Stimulated activated CD8-positive, alpha-beta memory T cell treated with anti-CD3 and anti-CD28 coated beads, Interleukin-4, amount 100 ng/mL, for 1 hour (primary cell): ENCODE results near the gene ZIK1.

Experiments
- DNase-seq, 2 donors: peaks; one replicate each; pipeline ENCODE4 v3.0.0-alpha.2; 2020; ENCODE audit warnings: low read depth in 2 of 2, low spot score in 1 of 2

ZIK1 gene

GRCh38 chr19:57583521-57584416 lies at the start of gene ZIK1:
ZIK1 (plus strand) TSS chr19:57584145; CDS start chr19:57584357, 212 bp downstream.
- peak; percentile 69 to 78 for DNase-seq

- DNase-seq = no peak
These were observed 45.9 kb upstream of the ZIK1 start for GRCh38 chr19:57537953-57538547.

DNA sequence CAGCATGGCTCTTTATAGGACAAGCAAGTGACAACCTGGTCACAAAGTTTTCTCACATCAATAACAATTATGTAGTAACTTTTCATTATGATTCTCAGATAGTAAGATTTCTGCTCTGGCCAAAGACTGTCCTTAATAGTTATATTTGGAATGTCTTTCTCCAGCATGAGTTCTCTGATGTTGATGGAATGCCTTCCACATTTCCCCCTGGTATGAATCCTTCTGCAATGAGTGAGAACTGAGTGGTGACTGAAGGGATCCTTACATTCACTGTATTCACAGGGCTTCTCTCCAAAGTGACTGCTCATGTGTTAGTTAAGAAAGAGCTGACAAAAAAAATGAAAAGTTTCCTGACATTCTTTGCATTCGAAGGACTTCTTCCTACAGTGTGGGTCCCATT lies 37.4 kb upstream of the ZIK1 start:
- DNase-seq = no peak

GRCh38 chr19:57552432-57552831 lies 31.5 kb upstream of the ZIK1 start:
- no peak for DNase-seq

- no peak for DNase-seq
These were observed 26.3 kb upstream of the ZIK1 start for GRCh38 chr19:57557659-57558058.

DNA sequence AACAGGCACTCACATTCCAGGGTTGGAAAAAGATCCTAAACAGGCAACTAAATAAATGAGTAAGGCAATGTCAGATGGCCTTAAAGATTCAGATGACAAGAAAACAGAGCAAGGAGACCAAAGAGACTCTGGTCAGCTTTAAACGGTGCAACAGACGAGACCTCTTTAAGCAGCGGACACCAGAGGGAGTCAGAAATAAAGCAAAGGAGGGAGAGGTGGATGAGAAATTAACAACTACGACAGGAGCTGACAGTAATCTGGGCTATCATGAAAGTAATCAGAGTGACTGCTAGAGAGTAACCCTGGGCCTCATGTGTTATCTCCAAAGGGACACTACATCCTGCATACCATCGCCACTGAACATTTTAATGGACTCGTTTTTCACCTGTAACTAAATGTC lies 25.4 kb upstream of the ZIK1 start:
- DNase-seq = no peak

DNA sequence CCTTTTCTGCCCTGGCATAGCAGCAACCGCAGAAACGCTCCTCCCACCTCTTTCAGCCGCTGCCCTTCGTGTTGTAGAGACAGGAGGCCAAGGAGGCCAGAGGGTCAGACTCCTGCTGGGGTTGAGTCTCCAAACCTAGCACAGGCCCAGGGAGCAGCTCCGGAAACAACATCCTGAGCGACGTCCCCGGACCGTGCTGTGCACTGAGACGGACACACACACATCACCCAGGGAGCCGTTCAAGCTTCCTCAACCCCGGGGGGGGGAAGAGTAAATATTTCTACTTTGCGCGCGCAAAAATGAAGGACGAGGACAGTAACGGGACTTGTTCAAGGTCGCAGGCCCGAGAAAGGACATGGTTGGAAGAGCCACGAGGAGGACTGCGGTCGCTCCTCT lies 24.9 kb upstream of the ZIK1 start:
- DNase-seq = no peak

- peak; percentile 65 to 76 for DNase-seq
These were observed 24.4 kb upstream of the ZIK1 start, which contains the start of gene ZNF550 for GRCh38 chr19:57559404-57560025. ZNF550 (minus strand) TSS chr19:57559863; CDS start chr19:57559682, 181 bp downstream.

DNA sequence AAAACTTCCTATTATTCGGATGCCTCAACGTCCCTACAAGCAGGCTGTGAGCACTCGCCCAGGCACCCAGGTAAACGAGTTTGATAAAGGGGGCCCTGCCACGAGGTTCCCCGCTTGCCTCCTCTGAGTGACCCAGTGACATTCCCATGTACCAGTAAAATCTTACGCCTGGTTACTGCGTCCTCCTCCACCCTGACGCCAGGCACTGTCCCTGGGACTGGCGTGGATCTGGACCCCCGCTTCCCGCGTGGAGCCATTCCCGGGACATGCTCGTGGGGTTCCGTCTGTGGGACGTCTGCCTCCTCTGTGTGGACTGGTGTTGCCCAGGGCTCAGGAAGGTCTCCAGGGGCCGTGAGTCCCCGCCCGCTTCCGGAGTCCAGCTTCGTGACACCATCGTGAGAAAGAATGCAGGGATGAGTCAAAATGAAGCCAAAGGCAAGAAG lies 23.9 kb upstream of the ZIK1 start:
- DNase-seq = no peak

- DNase-seq = no peak
These were observed 20.4 kb upstream of the ZIK1 start for GRCh38 chr19:57563547-57563946.

- no peak for DNase-seq
These were observed 17.3 kb upstream of the ZIK1 start for GRCh38 chr19:57566396-57567265.

DNA sequence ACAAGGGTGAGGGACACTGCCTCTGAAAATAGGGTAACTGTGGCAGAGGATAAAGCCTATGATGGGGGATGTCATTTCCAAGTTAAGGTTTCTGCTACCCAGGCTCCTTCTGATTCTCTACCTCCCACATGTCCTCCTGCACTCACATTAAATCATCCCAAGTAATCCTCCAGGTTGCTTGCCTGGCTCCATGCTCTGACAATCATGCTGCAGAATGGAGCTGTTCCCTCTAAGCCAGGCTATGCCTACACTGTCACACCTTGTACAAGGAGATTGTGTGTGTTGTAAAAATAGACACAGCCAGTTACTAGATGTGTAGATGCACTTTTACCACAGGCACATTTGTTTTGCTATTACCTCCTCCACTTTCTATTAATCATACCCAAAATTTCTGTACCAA lies 13.2 kb upstream of the ZIK1 start:
- no peak for DNase-seq

DNA sequence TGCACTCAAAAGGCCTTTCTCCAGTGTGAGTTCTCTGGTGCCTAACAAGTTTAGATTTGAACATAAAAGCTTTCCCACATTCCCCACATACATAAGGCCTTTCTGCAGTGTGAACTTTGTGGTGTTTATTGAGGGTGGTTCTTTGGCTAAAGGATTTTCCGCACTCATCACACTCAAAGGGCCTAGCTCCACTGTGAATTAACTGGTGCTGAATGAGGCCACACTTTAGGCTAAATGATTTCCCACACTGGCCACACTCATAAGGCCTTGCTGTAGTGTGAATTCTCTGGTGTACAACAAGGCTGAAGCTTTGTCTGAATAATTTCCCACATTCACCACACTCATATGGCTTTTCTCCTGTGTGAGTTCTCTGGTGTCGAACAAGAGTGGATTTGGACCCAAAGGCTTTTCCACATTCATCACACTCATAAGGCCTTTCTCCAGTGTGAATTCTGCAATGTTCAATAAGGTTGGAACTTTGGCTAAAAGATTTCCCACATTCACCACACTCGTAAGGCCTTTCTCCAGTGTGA lies 11.5 kb upstream of the ZIK1 start:
- no peak for DNase-seq

DNA sequence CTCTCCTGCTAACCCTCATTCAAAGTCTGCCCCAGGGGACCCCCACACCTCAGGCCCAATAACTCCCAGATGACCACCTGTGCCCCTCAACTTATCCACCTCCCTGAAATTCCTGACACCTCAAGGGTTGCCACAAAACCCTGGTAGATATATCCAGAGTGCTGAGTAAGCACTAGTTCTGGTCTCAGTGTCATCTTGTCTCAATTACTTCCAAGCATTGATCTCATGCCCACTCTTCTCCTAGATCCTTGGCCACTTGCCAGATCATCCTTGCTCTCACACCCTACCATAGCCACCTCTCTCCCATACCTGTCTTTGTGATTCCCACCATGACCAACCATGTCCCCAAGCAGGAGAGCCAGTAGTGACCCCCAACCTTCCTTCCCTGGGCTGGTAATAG lies 7.3 kb upstream of the ZIK1 start:
- no peak for DNase-seq

DNA sequence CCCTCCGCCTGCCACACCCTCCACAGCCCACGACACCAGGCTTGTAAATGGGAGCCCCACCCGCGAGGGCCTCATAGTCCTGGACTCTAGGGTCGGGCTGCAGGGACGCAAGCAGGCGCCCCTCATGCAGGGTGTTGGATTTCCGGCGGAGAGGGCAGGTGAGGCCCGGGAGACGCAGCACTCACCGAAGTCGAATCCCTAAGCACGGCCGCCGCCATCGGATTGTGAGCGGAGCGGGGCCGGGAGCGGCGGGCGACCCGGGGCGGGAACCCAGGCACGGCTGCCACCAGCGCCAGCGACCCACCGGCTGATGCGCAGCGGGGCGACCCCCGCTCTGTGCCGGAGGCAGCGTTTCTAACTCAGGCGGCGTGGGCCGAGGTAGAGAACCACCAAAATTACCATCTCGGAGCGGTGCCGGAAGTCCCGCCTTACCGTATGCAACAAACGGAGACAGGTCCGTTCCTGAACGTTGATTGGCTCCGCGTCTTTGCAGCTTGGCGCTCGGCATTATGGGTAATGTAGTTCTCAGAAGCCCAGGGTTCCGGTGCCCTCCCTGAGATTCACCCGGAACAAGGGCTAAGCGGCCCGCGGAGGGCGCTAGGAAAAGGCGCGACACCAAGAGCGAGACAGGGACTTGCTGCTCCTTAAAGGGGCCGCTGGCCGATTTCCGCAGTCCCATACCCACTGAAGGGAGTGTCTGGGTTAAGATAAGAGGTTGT lies 5.3 kb upstream of the ZIK1 start, which contains the start of gene ZNF416:
Gene ZNF416, minus strand, starts transcription at position 425 of the 719 bp plus-strand sequence. Its CDS starts 207 bp downstream, at position 218.
- DNase-seq = peak; percentile 78 to 93

DNA sequence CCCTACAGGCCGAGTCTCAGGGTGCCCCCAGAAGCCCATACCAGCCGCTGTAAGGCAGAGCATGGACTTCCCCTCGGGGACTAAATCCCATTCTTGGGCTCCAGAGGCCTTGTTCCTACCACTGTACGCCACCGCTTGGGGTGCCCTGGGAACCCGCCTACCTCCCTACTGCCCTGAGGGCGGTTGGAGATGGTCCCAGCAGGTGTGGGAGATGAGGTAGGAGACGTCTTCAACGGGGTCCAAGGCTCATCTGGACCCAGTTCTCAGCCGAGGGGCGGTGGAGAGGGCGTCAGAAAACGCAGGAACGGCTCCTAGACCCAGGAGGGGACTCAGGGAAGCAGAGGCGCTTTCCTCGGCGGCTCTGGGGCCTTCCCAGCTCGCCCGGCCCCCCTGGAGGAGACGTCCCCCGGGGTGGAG lies 833 bp upstream of the ZIK1 start:
- DNase-seq = no peak

- no peak for DNase-seq
These were observed 3.6 kb downstream of the ZIK1 start for GRCh38 chr19:57587529-57587928.

DNA sequence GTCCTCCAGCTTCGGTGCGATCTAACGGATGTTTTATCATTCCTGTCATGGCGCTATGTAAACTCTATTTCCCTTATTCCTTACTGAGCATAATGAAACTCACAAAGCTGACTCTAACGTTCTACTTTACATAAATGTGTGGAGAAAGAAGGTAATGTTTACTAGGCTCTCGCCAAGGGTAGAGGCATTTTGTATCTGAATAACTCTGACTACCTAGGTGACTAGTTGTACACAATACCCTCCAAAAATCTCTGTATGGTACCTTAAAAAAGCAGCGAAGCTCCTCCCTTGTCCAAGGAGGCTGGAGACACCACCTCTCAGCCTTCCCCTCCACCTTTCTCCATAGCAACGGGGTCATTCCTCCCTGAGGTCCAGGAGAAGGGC lies 15.4 kb downstream of the ZIK1 start:
- no peak for DNase-seq

DNA sequence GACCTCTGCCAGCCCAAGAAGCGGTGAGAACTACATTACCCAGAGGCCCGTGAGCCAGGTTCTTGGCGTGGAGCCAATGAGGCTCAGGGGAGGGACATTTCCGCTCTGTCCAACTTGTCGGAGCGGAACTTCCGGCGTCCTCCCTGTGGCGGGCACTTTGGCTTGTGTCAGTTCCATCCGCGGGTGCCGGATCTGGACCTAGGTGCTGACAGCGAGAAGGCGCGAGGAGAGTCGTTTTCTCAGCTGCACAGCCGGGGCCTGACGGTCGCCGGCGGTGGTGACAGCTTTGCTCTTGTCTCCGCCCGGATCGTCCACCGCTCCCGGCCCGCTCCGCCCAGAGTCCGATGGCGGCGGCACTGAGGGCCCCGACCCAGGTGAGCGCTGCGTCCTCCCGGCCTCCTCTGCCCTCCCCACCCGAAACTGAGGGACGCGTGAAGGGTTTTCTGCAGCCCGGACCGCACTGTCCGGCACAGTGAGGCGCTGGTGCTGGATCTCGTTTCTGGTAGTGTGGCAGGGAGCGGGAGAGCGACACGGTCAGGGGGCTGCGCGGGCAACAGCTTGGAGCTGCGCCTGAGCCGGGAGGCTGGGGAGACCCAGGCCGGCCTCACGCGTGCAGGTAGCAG lies 15.9 kb downstream of the ZIK1 start, which contains the start of gene ZNF530:
Gene ZNF530, plus strand, starts transcription at position 125 of the 623 bp plus-strand sequence. CDS start 4,461 bp downstream, outside the sequence.
- DNase-seq = peak; percentile 66 to 74
